ENCODE data around the gene RPL41. TPM values are rescaled to one million over a fixed set of nuclear protein-coding genes. Genes with fewer than 3 reads are reported as not detected.
A peak's percentile ranks its signal among the peaks of the same experiment; 100 is the strongest.

Gene RPL41
- total RNA-seq, 2 donors from 2014 or later, result 923 to 1,490 TPM

DNA sequence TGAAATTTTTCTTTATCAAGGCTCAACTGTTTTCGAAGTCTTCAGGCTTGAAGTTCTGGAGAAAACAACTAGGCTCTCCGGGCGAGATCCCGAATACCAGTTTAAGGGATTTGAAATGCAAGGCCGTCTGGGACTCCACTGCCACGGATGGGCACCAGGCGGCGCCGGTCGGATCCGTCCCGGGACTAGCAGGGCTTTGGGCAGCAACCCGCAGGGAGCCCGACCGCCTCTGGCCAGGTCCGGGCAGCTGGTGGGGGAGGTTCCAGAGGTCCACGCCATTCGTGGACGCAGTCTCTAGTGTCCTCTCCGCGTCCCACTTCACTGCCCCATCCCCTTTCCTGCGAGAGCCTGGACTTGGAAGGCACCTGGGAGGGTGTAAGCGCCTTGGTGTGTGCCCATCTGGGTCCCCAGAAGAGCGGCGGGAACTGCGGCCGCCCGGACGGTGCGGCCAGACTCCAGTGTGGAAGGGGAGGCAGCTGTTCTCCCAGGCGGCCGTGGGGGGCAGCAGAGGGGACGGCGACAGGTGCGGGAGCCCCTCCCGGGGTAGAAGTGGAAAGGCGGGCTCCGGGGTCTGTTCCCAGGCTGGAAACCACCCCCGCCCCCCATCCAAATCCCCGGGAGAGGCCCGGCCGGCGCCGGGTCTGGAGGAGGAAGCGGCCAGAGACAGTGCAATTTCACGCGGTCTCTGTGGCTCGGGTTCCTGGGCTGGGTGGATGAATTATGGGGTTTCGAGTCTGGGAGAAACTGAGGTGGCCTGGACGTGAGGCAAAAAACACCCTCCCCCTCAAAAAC lies 37.3 kb upstream of the RPL41 start:
- H3K36me3 ChIP-seq, result no peaks in the 10 kb centered on the region
- peak overlapping the region; percentile 79 for H3K4me3 ChIP-seq
- peaks cover 5 to 21% of the 10 kb centered on the region in 2 donors for H3K4me1 ChIP-seq (ENCODE audit: control insufficient read depth in 1 of 2, low read depth in 2 of 2)
- TF ChIP-seq, protein P1, sequence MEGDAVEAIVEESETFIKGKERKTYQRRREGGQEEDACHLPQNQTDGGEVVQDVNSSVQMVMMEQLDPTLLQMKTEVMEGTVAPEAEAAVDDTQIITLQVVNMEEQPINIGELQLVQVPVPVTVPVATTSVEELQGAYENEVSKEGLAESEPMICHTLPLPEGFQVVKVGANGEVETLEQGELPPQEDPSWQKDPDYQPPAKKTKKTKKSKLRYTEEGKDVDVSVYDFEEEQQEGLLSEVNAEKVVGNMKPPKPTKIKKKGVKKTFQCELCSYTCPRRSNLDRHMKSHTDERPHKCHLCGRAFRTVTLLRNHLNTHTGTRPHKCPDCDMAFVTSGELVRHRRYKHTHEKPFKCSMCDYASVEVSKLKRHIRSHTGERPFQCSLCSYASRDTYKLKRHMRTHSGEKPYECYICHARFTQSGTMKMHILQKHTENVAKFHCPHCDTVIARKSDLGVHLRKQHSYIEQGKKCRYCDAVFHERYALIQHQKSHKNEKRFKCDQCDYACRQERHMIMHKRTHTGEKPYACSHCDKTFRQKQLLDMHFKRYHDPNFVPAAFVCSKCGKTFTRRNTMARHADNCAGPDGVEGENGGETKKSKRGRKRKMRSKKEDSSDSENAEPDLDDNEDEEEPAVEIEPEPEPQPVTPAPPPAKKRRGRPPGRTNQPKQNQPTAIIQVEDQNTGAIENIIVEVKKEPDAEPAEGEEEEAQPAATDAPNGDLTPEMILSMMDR (IDR thresholded peaks at IDR 0.05), result peak; percentile 80
- DNase-seq (ENCODE audit: low spot score), result peak; percentile 59
- no peaks in the 10 kb centered on the region for H3K27me3 ChIP-seq (replicated peaks; ENCODE audit: insufficient read depth)
- ATAC-seq (ENCODE audit: insufficient number of reproducible peaks, low FRiP score, low read depth), result peak; percentile 66
- peak overlapping the region; percentile 62 to 71 for H3K27ac ChIP-seq
- no peaks in the 10 kb centered on the region for H3K9me3 ChIP-seq

DNA sequence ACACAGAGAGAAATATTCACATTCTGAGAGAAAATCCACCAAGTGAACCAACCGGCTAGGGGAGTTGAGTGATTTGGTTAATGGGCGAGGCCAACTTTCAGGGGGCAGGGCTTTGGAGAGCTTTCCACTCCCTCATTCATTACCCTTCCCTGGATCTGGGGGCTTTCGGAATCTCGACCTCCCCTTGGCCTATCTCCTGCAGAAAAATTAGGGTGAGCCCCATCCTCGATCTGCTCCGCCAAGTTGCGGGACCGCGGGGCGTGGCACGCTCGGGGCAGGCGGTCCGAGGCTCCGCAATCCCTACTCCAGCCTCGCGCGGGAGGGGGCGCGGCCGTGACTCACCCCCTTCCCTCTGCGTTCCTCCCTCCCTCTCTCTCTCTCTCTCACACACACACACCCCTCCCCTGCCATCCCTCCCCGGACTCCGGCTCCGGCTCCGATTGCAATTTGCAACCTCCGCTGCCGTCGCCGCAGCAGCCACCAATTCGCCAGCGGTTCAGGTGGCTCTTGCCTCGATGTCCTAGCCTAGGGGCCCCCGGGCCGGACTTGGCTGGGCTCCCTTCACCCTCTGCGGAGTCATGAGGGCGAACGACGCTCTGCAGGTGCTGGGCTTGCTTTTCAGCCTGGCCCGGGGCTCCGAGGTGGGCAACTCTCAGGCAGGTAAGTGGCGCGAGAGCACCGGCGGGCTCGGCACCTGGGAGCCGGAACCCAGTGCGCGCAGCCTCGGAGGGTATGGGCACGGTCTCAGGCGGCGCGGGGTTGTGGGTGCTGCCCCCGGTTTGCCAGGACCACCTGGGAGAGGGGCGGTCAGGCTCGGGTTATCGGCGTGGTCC lies 36.5 kb upstream of the RPL41 start, which contains the start of gene ERBB3:
ERBB3 (plus strand) TSS at position 443 of the 833 bp plus-strand sequence; CDS start at position 579, 136 bp downstream.
- H3K36me3 ChIP-seq, result no peaks in the 10 kb centered on the region
- H3K4me1 ChIP-seq (ENCODE audit: control insufficient read depth in 1 of 2, low read depth in 2 of 2), result peaks cover 5 to 21% of the 10 kb centered on the region in 2 donors
- TF ChIP-seq, protein P1 (IDR thresholded peaks at IDR 0.05), result no peak
- H3K4me3 ChIP-seq, result peak within 1 kb of the TSS; percentile 79
- H3K27me3 ChIP-seq (replicated peaks; ENCODE audit: insufficient read depth), result no peaks in the 10 kb centered on the region
- no peaks in the 10 kb centered on the region for H3K9me3 ChIP-seq
- ATAC-seq (ENCODE audit: insufficient number of reproducible peaks, low FRiP score, low read depth) (peak; percentile 94), DNase-seq (ENCODE audit: low spot score) (peak; percentile 59)
- H3K27ac ChIP-seq, result peak within 1 kb of the TSS; percentile 62 to 71

DNA sequence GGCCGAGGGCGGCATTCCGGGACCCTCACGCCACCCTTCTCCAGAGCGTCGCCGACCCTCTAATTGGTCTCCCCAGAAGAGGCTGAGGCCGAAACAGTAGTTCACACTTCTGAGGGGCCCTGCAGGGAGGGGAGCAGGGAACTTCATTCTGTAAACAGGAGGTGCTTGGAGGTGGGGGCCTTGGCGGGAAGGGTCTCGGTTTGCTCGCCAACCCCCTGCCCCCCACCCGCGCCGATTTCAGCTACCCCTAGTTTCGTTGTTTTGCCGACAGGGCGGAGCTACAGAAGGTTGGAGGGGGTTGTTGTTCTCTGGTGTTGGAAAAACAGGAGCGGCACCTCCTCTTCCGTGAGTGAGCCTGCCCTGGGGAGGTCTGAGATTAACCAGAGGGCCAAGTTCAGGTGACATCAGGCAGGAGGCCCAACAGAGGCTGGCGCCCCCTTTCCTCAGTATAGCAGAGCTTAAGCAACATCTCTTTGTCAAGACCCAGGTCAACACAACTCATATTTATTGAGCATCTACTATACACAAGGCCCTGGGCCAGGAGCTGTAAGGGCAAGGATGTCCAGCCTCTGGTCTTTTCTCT lies 35.8 kb upstream of the RPL41 start:
- no peak for ATAC-seq (ENCODE audit: insufficient number of reproducible peaks, low FRiP score, low read depth)
- H3K4me3 ChIP-seq, result peak overlapping the region; percentile 79
- no peak overlapping the region for H3K27ac ChIP-seq

DNA sequence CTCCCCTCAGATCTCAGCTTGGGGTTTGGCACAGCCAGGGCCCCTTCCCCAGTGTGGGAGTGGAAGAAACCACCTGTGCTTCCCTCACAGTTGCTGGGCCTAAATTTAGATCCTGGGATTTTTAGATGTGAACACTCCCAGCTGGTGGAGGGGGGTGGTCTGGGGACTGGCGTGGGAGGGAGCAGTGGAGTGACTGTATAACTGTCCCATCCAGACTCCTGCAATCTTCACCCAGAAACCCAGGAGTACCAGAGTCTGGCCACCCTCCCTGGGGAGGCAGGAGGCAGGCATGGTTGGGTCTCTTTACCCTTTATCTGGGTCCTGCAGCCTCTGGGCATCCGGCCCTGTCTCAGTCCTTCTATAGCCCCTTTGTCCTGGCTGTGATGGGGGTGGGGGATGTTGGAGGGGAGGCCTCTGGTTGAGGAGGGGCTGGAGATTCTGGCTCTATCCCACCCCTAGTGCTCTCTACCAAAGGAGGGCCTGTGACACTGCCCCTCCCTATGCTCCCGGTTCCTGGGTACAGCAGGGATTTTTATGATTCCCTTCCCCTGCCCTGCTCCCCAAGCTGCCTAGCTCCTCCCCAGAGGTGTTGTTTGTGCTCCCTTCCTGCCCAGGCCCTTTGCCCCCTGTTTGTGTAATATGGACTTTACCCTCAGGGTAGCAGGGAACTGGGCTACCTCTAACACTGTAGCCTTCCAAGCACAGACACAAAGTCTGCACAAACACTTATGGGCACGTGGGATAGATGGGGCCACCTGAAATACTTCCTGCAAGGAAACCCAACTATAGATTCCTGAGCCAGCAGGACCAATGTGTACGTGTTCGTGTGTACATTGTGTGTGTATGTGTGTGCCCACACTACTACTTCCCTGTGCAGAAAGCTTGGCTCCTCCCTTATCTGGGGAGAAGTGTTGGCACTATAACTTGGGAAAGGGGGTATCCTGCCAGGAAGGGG lies 34.8 kb upstream of the RPL41 start:
- TF ChIP-seq, protein P1 (IDR thresholded peaks at IDR 0.05), result no peak
- no peak overlapping the region for H3K4me3 ChIP-seq
- H3K27ac ChIP-seq, result no peak overlapping the region
- no peaks in the 10 kb centered on the region for H3K36me3 ChIP-seq
- no peaks in the 10 kb centered on the region for H3K9me3 ChIP-seq
- H3K4me1 ChIP-seq (ENCODE audit: control insufficient read depth in 1 of 2, low read depth in 2 of 2), result peaks cover 5 to 21% of the 10 kb centered on the region in 2 donors
- DNase-seq (ENCODE audit: low spot score) (no peak), ATAC-seq (ENCODE audit: insufficient number of reproducible peaks, low FRiP score, low read depth) (no peak)
- H3K27me3 ChIP-seq (replicated peaks; ENCODE audit: insufficient read depth), result no peaks in the 10 kb centered on the region

More for the DNA sequence above, 35.8 kb upstream of the RPL41 start:
- no peak for DNase-seq (ENCODE audit: low spot score)
- H3K27me3 ChIP-seq (replicated peaks; ENCODE audit: insufficient read depth), result no peaks in the 10 kb centered on the region
- H3K9me3 ChIP-seq, result no peaks in the 10 kb centered on the region
- TF ChIP-seq, protein P1 (IDR thresholded peaks at IDR 0.05), result no peak
- H3K36me3 ChIP-seq, result no peaks in the 10 kb centered on the region
- H3K4me1 ChIP-seq (ENCODE audit: control insufficient read depth in 1 of 2, low read depth in 2 of 2), result peaks cover 5 to 21% of the 10 kb centered on the region in 2 donors
